Measurements from ENCODE around the gene CNR2.
"Not testable (repeated sequence)": the region's sequence is repeated elsewhere in the genome, so short reads cannot be mapped to it uniquely, and the experiment has no call there.

Gene CNR2

DNA sequence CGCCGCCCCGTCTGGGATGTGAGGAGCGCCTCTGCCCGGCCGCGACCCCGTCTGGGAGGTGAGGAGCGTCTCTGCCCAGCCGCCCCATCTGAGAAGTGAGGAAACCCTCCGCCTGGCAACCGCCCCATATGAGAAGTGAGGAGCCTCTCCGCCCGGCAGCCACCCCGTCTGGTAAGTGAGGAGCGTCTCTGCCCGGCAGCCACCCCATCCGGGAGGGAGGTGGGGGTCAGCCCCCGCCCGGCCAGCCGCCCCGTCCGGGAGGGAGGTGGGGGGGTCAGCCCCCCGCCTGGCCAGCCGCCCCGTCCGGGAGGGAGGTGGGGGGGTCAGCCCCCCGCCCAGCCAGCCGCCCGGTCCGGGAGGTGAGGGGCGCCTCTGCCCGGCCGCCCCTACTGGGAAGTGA is 60.0 kb downstream of the CNR2 start:
- H3K27me3 Mint-ChIP-seq, H3K27ac Mint-ChIP-seq: not testable (repeated sequence)
- H3K36me3 Mint-ChIP-seq = peaks cover 22 to 30% of the 10 kb centered on the region in 2 donors

DNA sequence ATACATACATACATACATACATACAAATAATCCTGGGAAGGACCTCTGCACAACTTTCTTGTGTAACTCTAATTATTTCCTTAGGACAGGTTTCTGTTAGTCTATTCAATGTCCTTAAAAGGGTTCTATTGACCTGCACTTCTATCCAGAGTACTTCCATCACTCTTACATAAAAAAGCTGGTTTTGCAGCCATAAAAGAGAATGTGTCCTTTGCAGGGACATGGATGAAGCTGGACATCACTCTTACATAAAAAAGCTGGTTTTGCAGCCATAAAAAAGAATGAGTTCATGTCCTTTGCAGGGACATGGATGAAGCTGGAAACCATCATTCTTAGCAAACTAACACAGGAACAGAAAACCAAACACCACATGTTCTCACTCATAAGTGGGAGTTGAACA is 61.8 kb downstream of the CNR2 start:
- H3K9me3 Mint-ChIP-seq; ATAC-seq (replicated peaks); H3K27me3 Mint-ChIP-seq; H3K27ac Mint-ChIP-seq; H3K4me1 Mint-ChIP-seq; H3K4me3 Mint-ChIP-seq; DNase-seq: not testable (repeated sequence)
- peaks cover 32 to 43% of the 10 kb centered on the region in 2 donors for H3K36me3 Mint-ChIP-seq

More for the DNA sequence above, 60.0 kb downstream of the CNR2 start:
- ATAC-seq (replicated peaks); H3K9me3 Mint-ChIP-seq; H3K4me1 Mint-ChIP-seq; H3K4me3 Mint-ChIP-seq; DNase-seq: not testable (repeated sequence)

DNA sequence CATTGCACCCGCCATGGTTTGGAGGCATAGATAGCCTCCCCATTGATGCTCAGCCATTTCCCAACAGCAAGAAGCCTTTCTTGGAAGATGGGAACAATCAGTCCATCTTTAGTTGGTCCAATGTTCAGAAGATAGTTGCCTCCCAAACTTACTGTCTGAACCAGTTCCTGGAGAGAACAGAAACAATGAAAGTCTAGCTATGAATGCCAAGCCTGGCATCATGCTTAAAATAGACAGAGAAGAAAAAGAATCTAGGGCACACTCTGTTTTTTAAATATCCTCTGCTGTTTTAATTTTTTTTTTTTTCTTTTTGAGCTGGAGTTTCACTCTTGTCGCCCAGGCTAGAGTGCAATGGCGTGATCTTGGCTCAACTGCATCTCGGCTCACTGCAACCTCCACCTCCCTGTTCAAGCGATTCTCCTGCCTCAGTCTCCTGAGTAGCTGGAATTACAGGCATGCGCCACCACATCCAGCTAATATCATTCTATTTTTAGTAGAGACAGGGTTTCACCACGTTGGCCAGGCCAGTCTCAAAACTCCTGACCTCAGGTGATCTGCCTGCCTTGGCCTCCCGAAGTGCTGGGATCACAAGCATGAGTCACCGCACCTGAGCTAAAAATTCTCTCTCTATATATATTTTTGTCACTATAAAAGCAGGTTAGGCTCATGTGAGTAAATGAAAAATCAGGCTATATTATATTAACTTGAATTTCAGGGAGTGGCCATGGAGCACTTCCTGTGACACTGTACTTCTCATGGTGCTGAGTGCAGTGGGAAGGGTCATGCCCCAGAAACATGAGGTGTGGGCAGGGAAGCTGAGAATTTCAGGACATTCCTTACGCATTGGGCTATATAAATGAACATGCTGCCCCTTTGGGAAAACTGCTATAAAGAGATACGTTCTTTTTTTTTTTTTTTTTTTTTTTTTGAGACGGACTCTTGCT is 64.2 kb downstream of the CNR2 start:
- DNase-seq = no peak
- Mint-ChIP-seq H3K4me3 (no peak overlapping the region), H3K9me3 (peaks cover 0 to 2% of the 10 kb centered on the region in 2 donors), H3K4me1 (no peaks in the 10 kb centered on the region), H3K36me3 (peaks cover 36 to 41% of the 10 kb centered on the region in 2 donors), H3K27me3 (no peaks in the 10 kb centered on the region), H3K27ac (no peak overlapping the region)
- no peak for ATAC-seq (replicated peaks)

DNA sequence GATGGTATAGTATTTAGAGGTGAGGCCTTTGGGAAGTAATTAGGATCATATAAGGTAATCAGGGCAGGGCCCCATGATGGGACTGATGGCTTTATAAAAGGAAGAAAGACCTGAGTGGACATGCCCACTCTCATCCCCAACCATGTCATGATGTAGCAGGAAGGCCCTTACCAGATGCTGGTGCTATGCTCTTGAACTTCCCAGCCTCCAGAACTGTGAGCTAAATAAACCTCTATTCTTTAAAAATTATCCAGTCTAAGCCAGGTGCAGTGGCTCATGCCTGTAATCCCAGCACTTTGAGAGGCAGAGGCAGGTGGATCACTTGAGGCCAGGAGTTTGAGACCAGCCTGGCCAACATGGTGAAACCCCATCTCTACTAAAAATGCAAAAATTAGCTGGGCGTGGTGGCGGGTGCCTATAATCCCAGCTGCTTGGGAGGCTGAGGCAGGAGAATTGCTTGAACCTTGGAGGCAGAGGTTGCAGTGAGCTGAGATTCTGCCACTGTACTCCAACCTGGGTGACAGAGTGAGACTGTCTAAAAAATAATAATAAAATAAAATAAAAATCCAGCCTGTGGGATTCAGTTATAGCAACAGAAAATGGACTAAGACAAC is 65.6 kb downstream of the CNR2 start:
- H3K36me3 Mint-ChIP-seq = peaks cover 34 to 41% of the 10 kb centered on the region in 2 donors
- DNase-seq = not testable (repeated sequence)

DNA sequence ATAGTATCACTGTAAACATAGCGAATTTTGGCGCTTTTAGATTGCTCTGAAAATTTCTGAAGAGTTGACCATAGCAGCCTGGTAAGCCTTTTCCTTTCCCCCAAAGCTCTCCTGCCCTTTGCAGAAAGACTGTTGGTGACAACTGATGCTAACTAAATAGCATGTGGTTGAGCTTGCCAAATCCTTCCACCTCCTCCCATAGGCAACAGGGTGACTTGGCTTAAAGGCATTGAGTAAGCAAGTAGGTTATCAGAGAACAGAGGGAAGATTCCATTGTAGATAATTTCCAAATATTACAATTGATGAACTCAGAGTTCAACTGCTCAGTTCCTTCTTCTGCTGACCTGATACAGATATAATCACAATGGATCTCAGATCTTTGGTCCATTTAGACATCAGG is 68.0 kb downstream of the CNR2 start:
- Mint-ChIP-seq H3K36me3 (peaks cover 31 to 36% of the 10 kb centered on the region in 2 donors), H3K4me3 (no peak overlapping the region), H3K9me3 (peaks cover 0 to 2% of the 10 kb centered on the region in 2 donors), H3K27ac (no peak overlapping the region), H3K4me1 (no peaks in the 10 kb centered on the region), H3K27me3 (no peaks in the 10 kb centered on the region)
- DNase-seq = no peak
- ATAC-seq (replicated peaks) = no peak

More for the DNA sequence above, 65.6 kb downstream of the CNR2 start:
- not testable (repeated sequence) for H3K4me1 Mint-ChIP-seq; H3K4me3 Mint-ChIP-seq; ATAC-seq (replicated peaks); H3K9me3 Mint-ChIP-seq; H3K27me3 Mint-ChIP-seq; H3K27ac Mint-ChIP-seq

DNA sequence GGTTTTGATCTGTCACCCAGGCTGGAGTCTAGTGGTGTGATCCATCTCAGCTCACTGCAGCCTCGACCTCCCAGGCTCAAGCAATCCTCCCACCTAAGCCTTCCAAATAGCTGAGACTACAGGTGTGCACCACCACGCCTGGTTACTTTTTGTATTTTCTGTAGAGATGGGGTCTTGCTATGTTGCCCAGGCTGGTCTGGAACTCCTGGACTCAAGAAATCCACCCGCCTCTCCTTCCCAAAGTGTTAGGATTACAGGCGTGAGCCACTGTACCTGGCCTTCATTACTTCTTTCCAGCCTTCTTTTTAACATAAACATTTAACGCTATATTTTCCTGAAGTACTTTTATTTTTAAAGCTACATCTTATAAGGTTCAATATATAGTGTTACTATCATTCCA is 69.5 kb downstream of the CNR2 start:
- Mint-ChIP-seq H3K36me3 (peaks cover 26 to 32% of the 10 kb centered on the region in 2 donors), H3K27me3 (no peaks in the 10 kb centered on the region), H3K4me1 (peaks cover 0 to under 1% of the 10 kb centered on the region in 2 donors), H3K9me3 (peaks cover 0 to 2% of the 10 kb centered on the region in 2 donors), H3K4me3 (no peak overlapping the region), H3K27ac (no peak overlapping the region)
- ATAC-seq (replicated peaks) (no peak), DNase-seq (no peak)

DNA sequence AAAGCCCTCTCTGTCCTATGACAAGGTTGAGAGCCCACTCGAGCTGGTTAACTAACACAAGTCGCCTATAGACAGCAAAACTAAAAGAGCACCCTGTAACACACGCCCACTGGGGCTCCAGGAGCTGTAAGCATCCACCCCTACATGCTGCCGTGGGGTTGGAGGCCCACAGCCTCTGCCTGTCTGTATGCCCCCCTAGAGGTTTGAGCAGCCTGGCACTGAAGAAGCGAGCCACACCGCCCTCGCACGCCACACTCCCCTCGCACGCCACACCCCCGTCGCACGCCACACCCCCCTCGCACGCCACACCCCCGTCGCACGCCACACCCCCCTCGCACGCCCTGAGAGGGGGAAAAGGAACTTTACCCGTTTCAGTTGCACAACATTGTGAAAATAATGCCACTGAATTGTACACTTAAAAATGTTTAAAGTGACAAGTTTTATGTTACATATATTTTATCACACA is 74.7 kb downstream of the CNR2 start:
- Mint-ChIP-seq H3K27ac (peak overlapping the region; percentile 82), H3K4me3 (peak overlapping the region; percentile 78 to 81), H3K27me3 (peaks cover 0 to 4% of the 10 kb centered on the region in 2 donors), H3K9me3 (peaks cover 0 to 2% of the 10 kb centered on the region in 2 donors), H3K36me3 (no peaks in the 10 kb centered on the region), H3K4me1 (peaks cover 6 to 22% of the 10 kb centered on the region in 2 donors)
- peak; percentile 97 to 99 for ATAC-seq (replicated peaks)
- peak; percentile 71 for DNase-seq

DNA sequence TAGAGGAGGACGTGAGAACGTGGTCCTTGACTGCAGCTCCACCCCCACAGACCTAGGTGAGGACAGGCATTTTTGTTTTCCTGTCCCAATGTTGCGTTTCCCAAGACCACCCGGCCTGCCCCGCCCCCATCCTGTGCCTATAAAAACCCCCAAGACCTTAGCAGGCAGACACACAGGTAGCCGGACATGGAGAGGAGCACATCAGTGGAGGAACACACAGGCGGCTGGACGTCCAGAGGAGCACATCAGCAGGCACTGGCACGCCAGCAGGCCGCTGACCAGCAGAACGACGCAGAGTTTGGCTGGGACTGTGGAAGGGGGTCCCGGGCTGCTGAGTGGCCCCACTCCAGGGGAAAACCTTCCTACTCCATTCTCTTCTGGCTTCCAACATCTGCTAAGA is 75.3 kb downstream of the CNR2 start:
- Mint-ChIP-seq H3K27ac (peak overlapping the region; percentile 82), H3K4me1 (peaks cover 6 to 22% of the 10 kb centered on the region in 2 donors), H3K27me3 (peaks cover 0 to 4% of the 10 kb centered on the region in 2 donors), H3K4me3 (peak overlapping the region; percentile 78 to 81), H3K9me3 (peaks cover 0 to 2% of the 10 kb centered on the region in 2 donors), H3K36me3 (no peaks in the 10 kb centered on the region)
- no peak for DNase-seq
- ATAC-seq (replicated peaks) = peak; percentile 3 to 4

DNA sequence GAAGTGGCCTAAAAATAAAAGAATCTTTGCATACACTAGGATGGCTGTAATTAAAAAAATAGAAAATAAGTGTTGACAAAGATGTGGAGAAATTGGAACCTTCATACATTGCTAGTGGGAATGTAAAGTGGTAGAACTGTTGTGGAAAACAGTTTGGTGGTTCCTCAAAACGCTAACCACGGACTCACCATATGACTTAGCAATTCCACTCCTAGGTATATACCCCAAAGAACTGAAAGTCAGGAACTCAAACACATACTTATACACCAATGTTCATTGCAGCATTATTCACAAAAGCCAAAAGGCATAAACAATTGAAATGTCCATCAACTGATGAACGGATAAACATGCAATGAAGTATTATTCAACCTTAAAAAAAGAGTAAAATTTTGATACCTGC is 77.1 kb downstream of the CNR2 start:
- ATAC-seq (replicated peaks) (peak; percentile 53 to 62), DNase-seq (no peak)
- H3K4me3 Mint-ChIP-seq = no peak overlapping the region
- H3K4me1 Mint-ChIP-seq = peaks cover 6 to 22% of the 10 kb centered on the region in 2 donors
- H3K9me3 Mint-ChIP-seq = peaks cover 0 to 2% of the 10 kb centered on the region in 2 donors
- H3K36me3 Mint-ChIP-seq = no peaks in the 10 kb centered on the region
- no peak overlapping the region for H3K27ac Mint-ChIP-seq
- H3K27me3 Mint-ChIP-seq = peaks cover 0 to 4% of the 10 kb centered on the region in 2 donors

DNA sequence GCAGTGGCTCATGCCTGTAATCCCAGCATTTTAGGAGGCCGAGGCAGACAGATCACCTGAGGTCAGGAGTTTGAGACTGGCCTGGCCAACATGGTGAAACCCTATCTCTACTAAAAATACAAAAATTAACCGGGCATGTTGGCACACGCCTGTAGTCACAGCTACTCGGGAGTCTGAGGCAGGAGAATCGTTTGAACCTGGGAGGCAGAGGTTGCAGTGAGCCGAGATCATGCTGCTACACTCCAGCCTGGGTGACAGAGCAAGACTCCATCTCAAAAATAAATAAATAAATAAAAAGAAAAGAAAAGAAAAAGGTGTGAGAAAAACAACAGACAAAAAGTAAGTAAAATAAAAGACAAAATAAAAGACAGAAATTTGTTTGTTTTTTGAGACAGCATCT is 79.0 kb downstream of the CNR2 start:
- ATAC-seq (replicated peaks); H3K27me3 Mint-ChIP-seq; DNase-seq; H3K9me3 Mint-ChIP-seq; H3K36me3 Mint-ChIP-seq; H3K4me3 Mint-ChIP-seq; H3K27ac Mint-ChIP-seq: not testable (repeated sequence)
- H3K4me1 Mint-ChIP-seq = peaks cover 6 to 22% of the 10 kb centered on the region in 2 donors

DNA sequence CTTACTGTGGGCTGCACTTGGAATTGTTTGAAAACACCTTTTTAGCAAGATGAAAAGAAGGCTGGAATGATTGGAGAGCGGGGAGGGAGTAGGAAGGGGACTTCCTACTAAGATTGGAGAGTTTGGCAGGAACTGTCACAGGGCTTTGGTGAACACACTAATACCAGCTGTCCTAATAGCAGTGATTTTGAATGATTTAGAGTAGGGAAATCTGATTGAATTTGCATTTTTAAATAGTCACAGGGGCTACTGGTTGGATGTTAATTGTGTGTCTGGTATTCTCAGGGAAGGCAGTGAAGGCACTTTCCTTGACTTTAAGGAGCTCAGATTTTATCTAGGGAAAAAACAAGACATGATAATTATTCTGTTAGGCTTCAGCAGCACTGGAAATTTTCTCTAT is 85.4 kb downstream of the CNR2 start:
- Mint-ChIP-seq H3K4me3 (no peak overlapping the region), H3K36me3 (no peaks in the 10 kb centered on the region), H3K4me1 (peaks cover 8 to 22% of the 10 kb centered on the region in 2 donors), H3K27me3 (no peaks in the 10 kb centered on the region), H3K9me3 (no peaks in the 10 kb centered on the region), H3K27ac (no peak overlapping the region)
- DNase-seq (no peak), ATAC-seq (replicated peaks) (no peak)

DNA sequence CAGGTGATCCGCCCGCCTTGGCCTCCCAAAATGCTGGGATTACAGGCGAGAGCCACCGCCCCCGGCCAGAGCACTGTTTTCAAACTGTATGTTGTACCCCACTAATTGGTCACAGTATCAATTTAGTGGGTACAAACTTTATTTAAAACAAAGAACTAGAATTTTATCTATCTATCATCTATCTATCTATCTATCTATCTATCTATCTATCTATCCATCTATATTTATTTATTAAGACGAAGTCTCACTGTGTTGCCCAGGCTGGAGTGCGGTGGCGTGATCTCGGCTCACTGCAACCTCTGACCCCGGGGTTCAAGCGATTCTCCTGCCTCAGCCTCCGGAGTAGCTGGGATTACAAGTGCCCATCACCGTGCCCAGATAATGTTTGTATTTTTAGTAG is 86.6 kb downstream of the CNR2 start:
- not testable (repeated sequence) for H3K9me3 Mint-ChIP-seq; H3K4me3 Mint-ChIP-seq; ATAC-seq (replicated peaks); H3K27me3 Mint-ChIP-seq; H3K27ac Mint-ChIP-seq; DNase-seq; H3K36me3 Mint-ChIP-seq
- peaks cover 8 to 27% of the 10 kb centered on the region in 2 donors for H3K4me1 Mint-ChIP-seq

DNA sequence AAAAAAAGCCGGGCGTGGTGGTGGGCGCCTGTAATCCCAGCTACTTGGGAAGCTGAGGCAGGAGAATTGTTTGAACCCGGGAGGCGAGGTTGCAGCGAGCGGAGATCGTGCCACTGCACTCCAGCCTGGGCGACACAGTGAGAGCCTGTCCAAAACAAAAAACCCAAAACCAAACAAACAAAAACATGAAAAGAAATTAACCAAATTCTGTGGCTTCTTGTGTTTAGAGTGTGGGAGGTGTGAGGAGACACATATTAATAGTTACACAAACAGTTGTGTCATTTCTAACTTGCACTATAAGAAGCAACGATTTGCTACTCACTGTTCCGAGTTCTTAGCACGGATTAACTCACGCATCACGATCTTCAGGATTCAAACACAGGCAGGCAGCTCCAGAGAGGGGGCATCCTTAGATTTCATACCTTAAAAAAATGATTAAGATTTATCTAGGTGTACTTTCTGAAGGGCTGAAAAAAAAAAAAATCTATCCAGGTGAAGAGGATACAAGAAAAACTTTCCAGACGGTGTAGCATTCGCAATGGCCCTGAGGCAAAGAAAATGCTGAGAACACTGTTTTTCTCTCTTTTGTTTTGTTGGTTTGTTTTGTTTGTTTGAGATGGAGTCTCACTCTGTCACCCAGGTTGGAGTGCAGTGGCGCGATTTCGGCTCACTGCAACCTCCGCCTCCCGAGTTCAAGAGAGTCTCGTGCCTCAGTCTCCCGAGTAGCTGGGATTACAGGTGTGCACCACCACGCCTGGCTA is 87.2 kb downstream of the CNR2 start:
- no peak for DNase-seq
- H3K27me3 Mint-ChIP-seq = no peaks in the 10 kb centered on the region
- peak; percentile 24 to 44 for ATAC-seq (replicated peaks)
- peak overlapping the region; percentile 97 for H3K27ac Mint-ChIP-seq
- H3K36me3 Mint-ChIP-seq = peaks cover 0 to 4% of the 10 kb centered on the region in 2 donors
- peaks cover 8 to 28% of the 10 kb centered on the region in 2 donors for H3K4me1 Mint-ChIP-seq
- H3K9me3 Mint-ChIP-seq = no peaks in the 10 kb centered on the region
- peak overlapping the region; percentile 93 to 97 for H3K4me3 Mint-ChIP-seq

Data from stimulated activated naive B cell treated with anti-CD40 and anti-IgM and Interleukin-4, amounts not matched to agents 10 μg/mL and 1 μg/mL and 100 μg/mL, for 72 hours (primary cell).